Breast epithelium (tissue), 3 donors: Measurements from ENCODE around the gene NEGR1.

Experiments
- POLR2A ChIP-seq: fragments of 450-650 bp; IDR thresholded peaks from one replicate; pipeline ENCODE4 v1.6.1; 2016; ENCODE audit warnings: antibody characterized with exemption, mild to moderate bottlenecking, moderate library complexity
- POLR2AphosphoS5 ChIP-seq, 3 donors: sonication (generic); formaldehyde crosslinking; IDR thresholded peaks; one replicate each; pipeline ENCODE4 v1.6.1; 2017; ENCODE audit warnings: antibody characterized with exemption in 3 of 3
- TF ChIP-seq, protein P1 (sequence below), 3 donors: fragments of 450-650 bp; IDR thresholded peaks; one replicate each; pipeline ENCODE4 v1.5.1; 2016 to 2017; ENCODE audit warnings: antibody characterized with exemption in 3 of 3, mild to moderate bottlenecking in 3 of 3, moderate library complexity in 3 of 3

DNA sequence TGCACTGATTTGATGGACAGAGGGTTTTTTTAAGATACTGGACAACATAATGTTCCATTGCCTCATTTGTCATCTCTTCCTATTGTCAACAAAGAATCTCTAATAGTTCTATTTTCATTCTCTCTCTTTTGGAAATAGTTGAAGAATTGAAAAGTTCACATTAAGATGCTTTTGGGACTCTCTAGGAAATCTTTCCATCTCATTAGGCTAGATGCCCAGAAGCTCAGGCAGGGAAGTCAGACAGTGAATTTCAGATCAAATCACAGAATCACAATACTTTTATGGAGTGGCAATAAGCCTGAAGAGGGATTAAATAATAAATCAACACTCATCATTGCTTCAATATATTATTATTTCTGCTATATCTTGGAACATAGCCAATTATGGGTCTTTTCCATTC lies 29.2 kb downstream of the NEGR1 start:
- TF ChIP-seq, protein P1, sequence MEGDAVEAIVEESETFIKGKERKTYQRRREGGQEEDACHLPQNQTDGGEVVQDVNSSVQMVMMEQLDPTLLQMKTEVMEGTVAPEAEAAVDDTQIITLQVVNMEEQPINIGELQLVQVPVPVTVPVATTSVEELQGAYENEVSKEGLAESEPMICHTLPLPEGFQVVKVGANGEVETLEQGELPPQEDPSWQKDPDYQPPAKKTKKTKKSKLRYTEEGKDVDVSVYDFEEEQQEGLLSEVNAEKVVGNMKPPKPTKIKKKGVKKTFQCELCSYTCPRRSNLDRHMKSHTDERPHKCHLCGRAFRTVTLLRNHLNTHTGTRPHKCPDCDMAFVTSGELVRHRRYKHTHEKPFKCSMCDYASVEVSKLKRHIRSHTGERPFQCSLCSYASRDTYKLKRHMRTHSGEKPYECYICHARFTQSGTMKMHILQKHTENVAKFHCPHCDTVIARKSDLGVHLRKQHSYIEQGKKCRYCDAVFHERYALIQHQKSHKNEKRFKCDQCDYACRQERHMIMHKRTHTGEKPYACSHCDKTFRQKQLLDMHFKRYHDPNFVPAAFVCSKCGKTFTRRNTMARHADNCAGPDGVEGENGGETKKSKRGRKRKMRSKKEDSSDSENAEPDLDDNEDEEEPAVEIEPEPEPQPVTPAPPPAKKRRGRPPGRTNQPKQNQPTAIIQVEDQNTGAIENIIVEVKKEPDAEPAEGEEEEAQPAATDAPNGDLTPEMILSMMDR (IDR thresholded peaks at IDR 0.05): no peak
- TF ChIP-seq POLR2A: no peak
- no peak for TF ChIP-seq POLR2AphosphoS5 (IDR thresholded peaks at IDR 0.05)
